Activated CD8-positive, alpha-beta memory T cell treated with anti-CD3 and anti-CD28 coated beads for 24 hours (primary cell): ENCODE measurements around the gene APBB2.
"Not testable (repeated sequence)": the region's sequence is repeated elsewhere in the genome, so short reads cannot be mapped to it uniquely, and the experiment has no call there.

Source experiments
- DNase-seq: peaks from one replicate; pipeline ENCODE4 v3.0.0-alpha.2; 2020

APBB2 gene

GRCh38 chr4:40840985-40841571, 373.3 kb downstream of the APBB2 start:
- DNase-seq: peak; percentile 88

- no peak for DNase-seq
Measured at GRCh38 chr4:40840255-40840984, 373.9 kb downstream of the APBB2 start.

DNA sequence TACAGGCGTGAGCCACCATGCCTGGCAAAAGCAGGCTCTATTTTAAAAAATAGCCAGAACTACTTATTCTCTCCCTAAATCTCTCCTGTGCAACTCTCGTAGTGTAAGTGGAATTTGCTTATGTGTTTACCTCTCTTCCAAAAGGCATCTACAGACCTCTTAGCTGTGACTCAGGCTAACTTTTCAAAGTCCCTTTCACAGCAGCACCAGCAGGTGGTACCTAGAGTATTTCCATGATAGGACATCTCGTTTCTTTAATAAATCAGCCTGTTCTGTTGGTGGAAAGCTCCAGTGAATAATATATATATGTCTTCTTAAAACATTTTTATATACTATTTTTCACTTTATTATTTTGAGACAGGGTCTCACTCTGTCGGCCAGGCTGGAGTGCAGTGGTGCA, 375.6 kb downstream of the APBB2 start:
- no peak for DNase-seq

DNA sequence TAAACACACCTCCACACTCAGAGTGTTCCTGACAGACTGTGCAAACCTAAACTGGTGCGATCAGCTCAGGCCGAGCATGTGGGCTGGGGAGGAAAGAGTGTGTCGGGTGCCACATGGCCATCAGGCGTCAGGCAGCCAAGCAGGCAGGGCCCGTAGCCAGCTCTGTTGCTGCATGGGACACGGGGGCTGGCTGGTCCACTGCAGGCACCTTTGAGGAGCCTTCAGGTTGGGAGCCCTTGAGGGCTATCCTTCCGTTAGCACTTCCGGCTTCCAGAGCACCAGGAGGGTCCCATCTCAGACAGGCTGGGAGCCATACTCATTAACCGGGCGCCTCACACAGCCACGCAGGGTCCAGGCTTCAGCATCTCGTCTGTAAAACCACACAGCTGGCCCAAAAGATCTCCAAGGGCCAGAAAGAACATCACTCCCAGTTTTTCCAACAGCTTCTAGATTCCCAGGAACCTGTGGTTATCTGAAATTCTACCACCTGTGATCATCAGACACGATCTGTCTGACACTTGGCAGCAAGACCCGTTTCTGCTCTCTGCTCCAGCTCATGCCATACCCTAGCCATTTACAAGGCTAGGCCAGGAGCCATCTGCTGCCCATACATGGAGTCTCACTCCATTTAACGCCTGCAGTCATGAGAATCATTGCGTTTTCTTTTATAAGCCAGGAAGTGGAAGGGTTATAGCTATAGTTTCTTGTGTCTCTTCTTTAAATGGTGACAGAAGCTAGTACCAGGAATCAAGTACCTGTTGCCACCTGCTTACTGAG, 377.1 kb downstream of the APBB2 start:
- DNase-seq: no peak

DNA sequence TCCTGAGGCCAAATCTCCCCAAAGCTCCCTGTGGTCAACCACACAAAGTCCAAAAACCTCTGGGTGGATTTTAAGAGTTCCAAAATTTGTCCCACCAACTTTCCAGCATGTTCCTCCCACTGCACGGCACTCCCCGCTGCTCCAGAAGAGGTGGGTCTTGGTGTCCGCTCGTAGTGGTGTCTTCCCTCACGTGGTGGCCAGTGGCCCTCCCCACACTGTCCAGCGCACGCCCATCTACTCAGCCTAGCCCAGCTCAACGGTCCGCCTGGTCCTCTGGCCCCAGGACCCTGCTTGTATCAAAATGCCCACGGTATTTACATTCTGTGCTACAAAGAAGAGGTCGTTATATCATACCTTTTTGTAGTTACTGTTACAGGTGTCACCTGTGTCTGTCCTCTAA, 381.1 kb downstream of the APBB2 start:
- DNase-seq: no peak

DNA sequence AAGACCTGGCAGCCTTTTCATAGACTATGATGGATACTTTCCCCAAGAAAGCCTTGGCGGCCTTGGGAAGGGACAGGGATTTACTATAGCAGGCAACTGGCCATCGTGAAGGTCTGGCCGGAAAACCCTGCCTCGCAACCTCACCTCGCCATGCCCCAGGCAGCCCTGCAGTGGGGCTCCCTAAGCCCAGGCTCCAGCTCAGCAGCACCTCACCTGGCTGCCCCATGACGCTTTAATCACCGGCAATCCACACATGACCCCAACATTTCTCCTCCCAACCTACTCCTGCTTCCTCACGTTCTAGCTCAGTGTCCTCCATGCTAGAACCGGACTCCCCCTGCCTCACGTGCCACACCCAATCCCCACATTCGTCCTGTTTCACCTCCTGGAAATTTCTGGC, 382.2 kb downstream of the APBB2 start:
- DNase-seq: no peak

- no peak for DNase-seq
Measured at GRCh38 chr4:40831146-40831907, 383.0 kb downstream of the APBB2 start.

DNA sequence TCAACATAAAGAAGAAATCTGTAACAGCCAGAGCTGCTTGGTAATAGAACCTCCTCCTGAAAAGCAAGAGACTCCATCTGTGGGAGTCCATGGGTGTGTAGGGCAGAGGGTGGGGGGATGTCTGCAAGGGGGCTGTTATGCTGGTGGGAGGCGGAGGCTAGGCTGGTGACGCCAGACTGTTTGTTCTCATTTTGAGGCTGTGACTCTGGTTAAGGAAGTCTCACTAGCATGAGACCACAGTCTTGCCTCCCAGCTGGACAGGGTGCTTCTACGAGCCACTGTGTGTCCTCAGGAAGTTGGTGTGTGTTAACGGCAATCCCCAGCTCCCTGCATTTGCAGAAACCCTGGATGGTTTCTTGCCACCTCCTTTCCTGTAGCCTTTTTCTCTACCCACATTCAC, 384.8 kb downstream of the APBB2 start:
- no peak for DNase-seq

- DNase-seq: no peak
Measured at GRCh38 chr4:40828661-40829060, 385.7 kb downstream of the APBB2 start.

- DNase-seq: no peak
Measured at GRCh38 chr4:40827758-40828157, 386.6 kb downstream of the APBB2 start.

GRCh38 chr4:40826821-40827220, 387.5 kb downstream of the APBB2 start:
- no peak for DNase-seq

DNA sequence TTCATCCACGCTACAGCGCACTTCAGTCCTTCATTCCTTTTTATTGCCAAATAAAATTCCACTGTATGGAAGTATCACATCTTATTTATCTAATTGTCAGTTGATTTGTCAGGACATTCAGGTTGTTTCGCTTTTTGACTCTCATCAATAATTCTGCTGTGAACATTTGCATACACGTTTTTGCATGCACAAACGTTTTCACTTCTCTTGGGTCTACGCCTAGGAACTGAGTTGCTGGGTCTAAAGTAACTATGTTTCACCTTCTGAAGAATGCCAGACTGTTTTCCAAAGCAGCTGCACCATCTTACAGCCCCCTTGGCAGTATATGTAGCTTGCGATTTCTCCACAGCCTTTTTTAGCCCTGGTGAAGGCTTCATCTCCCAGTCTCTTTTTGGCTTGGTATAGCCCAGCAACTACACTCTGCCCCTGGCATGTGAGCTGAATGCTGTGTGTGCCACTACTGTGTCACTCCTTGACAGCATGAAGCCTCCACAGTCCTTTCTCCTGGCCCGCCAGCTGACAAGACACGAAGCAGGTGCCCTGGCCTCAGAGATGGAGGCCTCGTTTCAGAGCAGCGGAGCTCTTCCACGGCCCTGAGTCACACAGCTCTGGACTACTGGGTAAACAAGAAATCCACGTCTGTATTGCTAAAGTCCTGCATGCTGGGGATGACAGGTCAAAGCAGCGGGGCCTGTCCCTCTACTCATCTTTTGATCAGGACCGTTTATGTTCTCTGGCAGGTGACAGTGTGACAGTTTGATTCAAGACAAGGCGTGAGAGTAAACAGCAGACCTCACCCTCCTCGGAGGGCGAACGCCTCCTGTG, 389.1 kb downstream of the APBB2 start:
- DNase-seq: no peak

DNA sequence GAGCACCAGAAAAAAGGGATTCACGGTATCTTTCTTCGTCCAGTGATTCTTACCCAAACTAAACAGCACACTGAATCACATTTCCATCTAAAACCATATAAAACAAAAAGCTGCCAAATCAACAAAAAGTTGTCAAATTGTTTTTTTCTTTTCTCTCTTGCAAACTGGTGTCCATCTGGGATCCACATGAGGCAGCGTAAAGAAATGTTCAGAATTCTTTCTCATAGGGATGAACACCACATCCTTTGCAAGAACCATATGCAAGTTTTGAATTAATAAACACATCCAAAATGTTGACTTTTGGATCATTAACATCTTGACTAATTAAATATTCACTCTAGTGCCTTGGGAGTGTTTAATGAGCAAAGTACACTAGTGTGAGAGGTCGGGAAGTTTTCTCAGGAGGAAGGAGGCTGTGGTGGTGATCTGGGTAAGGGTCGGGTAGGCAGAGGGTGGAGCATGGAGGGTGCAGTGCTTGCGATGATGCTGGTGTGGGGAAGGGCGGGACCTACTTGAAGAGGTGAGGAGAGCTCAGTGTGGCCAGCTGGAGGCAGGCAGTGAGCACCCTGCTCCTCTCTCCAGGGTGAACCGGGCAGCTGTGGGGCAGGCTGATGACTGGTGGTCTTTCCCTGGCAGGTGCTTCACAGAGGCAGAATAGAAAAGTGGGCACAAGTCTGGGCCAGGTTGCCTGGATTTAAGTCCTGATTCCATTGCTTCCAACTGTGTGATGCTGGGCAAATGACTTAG, 391.7 kb downstream of the APBB2 start:
- DNase-seq: no peak

DNA sequence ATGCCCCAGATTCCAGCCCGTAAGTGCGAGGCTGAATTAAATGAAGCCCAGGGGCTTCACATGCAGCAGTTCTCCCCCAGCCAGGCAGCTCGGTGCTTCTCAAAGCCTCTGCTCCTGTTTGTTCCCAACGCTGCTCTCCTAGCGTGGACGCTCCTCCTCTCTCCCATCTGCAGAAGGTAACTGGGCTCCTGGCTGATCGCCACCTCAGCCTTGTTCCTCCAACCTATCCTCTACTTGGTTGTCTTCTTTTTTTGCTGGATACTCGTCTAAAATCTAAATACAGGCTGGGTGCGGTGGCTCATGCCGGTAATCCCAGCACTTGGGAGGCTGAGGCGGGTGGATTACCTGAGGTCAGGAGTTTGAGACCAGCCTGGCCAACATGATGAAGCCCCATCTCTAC, 394.2 kb downstream of the APBB2 start:
- no peak for DNase-seq

GRCh38 chr4:40817157-40817556, 397.2 kb downstream of the APBB2 start:
- not testable (repeated sequence) for DNase-seq

DNA sequence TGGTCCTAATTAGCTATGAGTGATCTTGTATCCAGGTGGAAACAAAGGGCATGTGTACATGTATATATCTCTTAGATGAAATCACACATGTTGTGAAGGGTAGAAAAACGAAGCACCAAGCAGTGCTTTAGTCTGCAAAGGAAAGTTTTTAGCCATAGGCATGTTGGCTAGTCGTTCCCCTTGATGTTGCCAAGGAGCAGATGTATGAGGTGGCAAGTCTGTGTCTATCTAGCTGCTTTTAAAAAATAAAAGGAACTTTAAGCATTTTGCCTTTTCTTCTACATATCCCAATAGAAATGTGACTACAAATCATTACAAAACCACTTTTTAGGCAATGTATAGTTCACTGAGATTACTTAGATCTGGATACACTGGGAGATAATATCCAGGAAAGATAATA, 401.5 kb downstream of the APBB2 start:
- no peak for DNase-seq

DNA sequence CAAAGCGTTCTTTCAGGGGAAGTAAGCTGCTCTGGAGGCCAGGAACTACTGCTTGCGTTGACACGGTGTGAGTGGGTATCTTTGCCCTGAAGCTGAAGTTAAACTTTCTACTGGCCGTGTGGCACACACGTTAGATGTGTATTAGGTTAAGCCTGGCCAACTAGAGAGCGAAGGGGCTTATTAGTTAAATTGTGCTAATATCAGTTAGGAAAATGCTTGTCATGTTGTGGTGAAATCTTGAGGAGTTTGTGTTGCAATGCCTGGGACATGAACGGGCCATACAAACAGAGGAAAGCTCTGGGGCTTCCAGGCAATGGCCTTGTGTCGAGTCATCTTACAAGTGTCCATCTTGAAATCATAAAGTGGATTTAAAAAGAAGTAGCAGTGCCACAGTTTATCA, 402.0 kb downstream of the APBB2 start:
- no peak for DNase-seq

DNA sequence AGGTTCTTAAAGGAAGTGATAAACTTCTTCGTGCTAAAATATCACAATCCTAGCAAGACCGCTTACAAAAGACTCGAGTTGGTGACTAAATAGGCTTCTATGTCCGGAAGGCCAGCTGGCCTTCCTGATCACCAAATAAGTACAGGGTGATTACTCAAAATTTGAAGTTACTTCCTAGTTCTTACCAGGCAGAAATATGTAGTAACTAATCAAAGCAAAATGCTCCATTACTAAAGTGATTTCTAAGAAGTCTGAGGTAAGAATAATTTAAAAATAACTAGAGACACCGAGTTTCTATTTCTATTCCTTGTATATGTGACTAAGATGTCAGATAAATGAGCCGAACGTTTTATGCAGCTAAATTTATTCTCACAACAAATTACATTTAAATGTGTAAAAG, 402.4 kb downstream of the APBB2 start:
- no peak for DNase-seq

- DNase-seq: no peak
Measured at GRCh38 chr4:40808926-40809457, 405.4 kb downstream of the APBB2 start.

DNA sequence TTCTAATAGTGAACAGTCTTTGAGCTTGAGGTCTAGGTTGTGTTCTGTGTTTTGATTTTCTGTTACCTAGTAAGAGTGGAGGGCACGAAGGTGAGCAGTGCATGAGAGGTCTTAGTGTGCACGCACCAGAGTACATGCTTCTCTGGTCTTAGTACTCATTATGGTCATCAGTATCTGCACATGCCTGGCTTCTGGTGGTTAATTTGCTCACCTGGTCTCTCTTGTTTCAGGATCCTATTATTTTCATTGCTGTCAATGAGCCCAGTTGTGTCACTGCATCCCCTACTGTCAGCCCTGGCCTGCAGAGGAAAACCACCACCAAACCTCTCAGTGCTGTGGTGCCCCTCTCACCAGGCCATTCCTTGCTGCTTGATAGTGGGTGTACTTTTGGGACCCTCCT, 409.7 kb downstream of the APBB2 start:
- DNase-seq: no peak

- DNase-seq: no peak
Measured at GRCh38 chr4:40800064-40800463, 414.3 kb downstream of the APBB2 start.
